ENCODE measurements around the gene NPVF.

- TF ChIP-seq CTCF (IDR thresholded peaks at IDR 0.05; ENCODE audit: control extremely low read depth in 1 of 3, insufficient read depth in 1 of 3, low read depth in 1 of 3, low read length in 3 of 3) (no peak), SIN3A (conservative IDR thresholded peaks at IDR 0.05 in 1 of 2, IDR thresholded peaks at IDR 0.05 in 1 of 2; ENCODE audit: low read depth in 1 of 2, low read length in 2 of 2) (no peak)
These were observed 35.1 kb upstream of the NPVF start for GRCh38 chr7:25263337-25263736.

Measured in H1 (cell line).